PC-3 (cell line): ENCODE data around the gene TREML1. TPM values are rescaled to one million over a fixed set of nuclear protein-coding genes. Genes with fewer than 3 reads are reported as not detected.

ENCODE experiments used
- ATAC-seq: fragments of 200-7000 bp; cut with Tn5 transposase; 2 replicates; pipeline ENCODE4 v1.9.1; 2020; ENCODE audit warnings: mild to moderate bottlenecking, moderate library complexity
- BruUV-seq: library from RNA; stranded (reverse); fragments of 400-500 nt; replicated peaks from 2 replicates; lab custom pipeline; 2021; lab: Mats Ljungman, UMichigan
- CTCF ChIA-PET: fragments of 300-600 bp; sonication (Branson Sonifier 250); formaldehyde crosslinking; loops from one replicate; lab custom pipeline; 2022; ENCODE audit warnings: antibody characterized with exemption; lab: Charles Lee
- POLR2A ChIA-PET: fragments of 300-600 bp; sonication (Branson Sonifier 250); formaldehyde crosslinking; loops from one replicate; lab custom pipeline; 2022; ENCODE audit warnings: antibody characterized with exemption; ENCODE audit not compliant: unreplicated experiment; lab: Charles Lee
- DNase-seq: peaks from one replicate; pipeline ENCODE4 v3.0.0-alpha.2; 2015
- H2AFZ ChIP-seq: fragments of 300-600 bp; sonication (generic); 2 replicates; pipeline ENCODE4 v1.6.0; 2016; ENCODE audit warnings: antibody characterized with exemption, low read length
- H3F3A ChIP-seq: fragments of 300-600 bp; sonication (generic); one replicate; pipeline ENCODE4 v1.6.0; 2017; ENCODE audit warnings: antibody characterized with exemption, low read length, control low read depth, mild to moderate bottlenecking; ENCODE audit not compliant: unreplicated experiment
- H3K27ac ChIP-seq: fragments of 300-600 bp; sonication (generic); 2 replicates; pipeline ENCODE4 v1.5.1; 2016; ENCODE audit warnings: mild to moderate bottlenecking, low read length
- H3K27me3 ChIP-seq: fragments of 300-600 bp; sonication (generic); 2 replicates; pipeline ENCODE4 v1.6.1; 2016; ENCODE audit warnings: low read length, mixed read lengths
- H3K36me3 ChIP-seq: fragments of 300-600 bp; sonication (generic); 2 replicates; pipeline ENCODE4 v1.6.1; 2016; ENCODE audit warnings: low read depth, mixed run types, low read length, mixed read lengths
- H3K4me1 ChIP-seq: fragments of 300-600 bp; sonication (generic); 2 replicates; pipeline ENCODE4 v1.5.1; 2016; ENCODE audit warnings: low read length; ENCODE audit not compliant: insufficient read depth
- H3K4me2 ChIP-seq: fragments of 300-600 bp; sonication (generic); 2 replicates; pipeline ENCODE4 v1.6.0; 2016; ENCODE audit warnings: low read length
- H3K4me3 ChIP-seq: fragments of 300-600 bp; sonication (generic); 2 replicates; pipeline ENCODE4 v1.5.1; 2016; ENCODE audit warnings: mild to moderate bottlenecking, low read length, mixed read lengths
- H3K79me2 ChIP-seq: fragments of 300-600 bp; sonication (generic); 2 replicates; pipeline ENCODE4 v1.6.1; 2017; ENCODE audit warnings: low read length, mixed read lengths
- H3K9ac ChIP-seq: fragments of 300-600 bp; sonication (generic); 2 replicates; pipeline ENCODE4 v1.6.0; 2016; ENCODE audit warnings: mild to moderate bottlenecking, low read length
- H3K9me2 ChIP-seq: fragments of 300-600 bp; sonication (generic); replicated peaks from 2 replicates; pipeline ENCODE4 v1.6.1; 2016; ENCODE audit warnings: mixed run types, low read length, mixed read lengths
- H3K9me3 ChIP-seq: fragments of 300-600 bp; sonication (generic); 2 replicates; pipeline ENCODE4 v1.6.1; 2016; ENCODE audit warnings: low read length, mixed read lengths
- H4K20me1 ChIP-seq: fragments of 300-600 bp; sonication (generic); 2 replicates; pipeline ENCODE4 v1.6.1; 2016; ENCODE audit warnings: low read length, mixed read lengths
- EZH2 ChIP-seq: fragments of 300-600 bp; sonication (generic); IDR thresholded peaks from one replicate; pipeline ENCODE4 v1.6.1; 2017; ENCODE audit warnings: antibody characterized with exemption, mild to moderate bottlenecking, low read length; ENCODE audit not compliant: unreplicated experiment
- EZH2phosphoT487 ChIP-seq: fragments of 300-600 bp; sonication (generic); IDR thresholded peaks from 2 replicates; pipeline ENCODE4 v1.6.1; 2018; ENCODE audit warnings: mild to moderate bottlenecking, antibody characterized with exemption, low read length, borderline replicate concordance
- intact Hi-C: fragments of 100-400 bp; cut with micrococcal nuclease; formaldehyde crosslinking; loops from 2 replicates; pipeline ENCODE4 v1.9.0; 2023
- total RNA-seq: library from RNA; depleted of rRNA; stranded (reverse); fragments of >200 nt; gene quantifications from 2 replicates; pipeline ENCODE4 v1.2.3, GENCODE V29; 2014
- TF ChIP-seq, protein P1 (sequence below): fragments of 300-600 bp; sonication (generic); conservative IDR thresholded peaks from 2 replicates; pipeline ENCODE4 v1.5.1; 2017; ENCODE audit warnings: antibody characterized with exemption, low read depth, mild to moderate bottlenecking, low read length

TREML1 gene
- total RNA-seq, 1 experiment from 2014 or later, result not detected

- H3K27ac ChIP-seq, result no peak overlapping the region
- no peak overlapping the region for H2AFZ ChIP-seq
- DNase-seq, result no peak
- H3K4me1 ChIP-seq, result no peaks in the 10 kb centered on the region
- TF ChIP-seq EZH2phosphoT487, result no peak
- no peak for TF ChIP-seq EZH2
- TF ChIP-seq, protein P1, sequence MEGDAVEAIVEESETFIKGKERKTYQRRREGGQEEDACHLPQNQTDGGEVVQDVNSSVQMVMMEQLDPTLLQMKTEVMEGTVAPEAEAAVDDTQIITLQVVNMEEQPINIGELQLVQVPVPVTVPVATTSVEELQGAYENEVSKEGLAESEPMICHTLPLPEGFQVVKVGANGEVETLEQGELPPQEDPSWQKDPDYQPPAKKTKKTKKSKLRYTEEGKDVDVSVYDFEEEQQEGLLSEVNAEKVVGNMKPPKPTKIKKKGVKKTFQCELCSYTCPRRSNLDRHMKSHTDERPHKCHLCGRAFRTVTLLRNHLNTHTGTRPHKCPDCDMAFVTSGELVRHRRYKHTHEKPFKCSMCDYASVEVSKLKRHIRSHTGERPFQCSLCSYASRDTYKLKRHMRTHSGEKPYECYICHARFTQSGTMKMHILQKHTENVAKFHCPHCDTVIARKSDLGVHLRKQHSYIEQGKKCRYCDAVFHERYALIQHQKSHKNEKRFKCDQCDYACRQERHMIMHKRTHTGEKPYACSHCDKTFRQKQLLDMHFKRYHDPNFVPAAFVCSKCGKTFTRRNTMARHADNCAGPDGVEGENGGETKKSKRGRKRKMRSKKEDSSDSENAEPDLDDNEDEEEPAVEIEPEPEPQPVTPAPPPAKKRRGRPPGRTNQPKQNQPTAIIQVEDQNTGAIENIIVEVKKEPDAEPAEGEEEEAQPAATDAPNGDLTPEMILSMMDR, result no peak
- H3K4me3 ChIP-seq, result no peak overlapping the region
- no peaks in the 10 kb centered on the region for H3K9me2 ChIP-seq
- no TSS peak for BruUV-seq
- no peaks in the 10 kb centered on the region for H3K9me3 ChIP-seq
- H3K4me2 ChIP-seq, result no peak overlapping the region
- H3K79me2 ChIP-seq, result no peaks in the 10 kb centered on the region
- POLR2A ChIA-PET, result no interaction called here
- no peak for ATAC-seq
- H3F3A ChIP-seq, result no peaks in the 10 kb centered on the region
- H3K27me3 ChIP-seq, result peaks cover 10% of the 10 kb centered on the region; the same call in 1 of the 2 replicates
- H3K9ac ChIP-seq, result no peak overlapping the region
- intact Hi-C loops, result no loop called here
- H3K36me3 ChIP-seq, result no peaks in the 10 kb centered on the region
- CTCF ChIA-PET, result no interaction called here
- H4K20me1 ChIP-seq, result no peaks in the 10 kb centered on the region
These were observed 7.9 kb upstream of the TREML1 start for GRCh38 chr6:41161851-41162552.

DNA sequence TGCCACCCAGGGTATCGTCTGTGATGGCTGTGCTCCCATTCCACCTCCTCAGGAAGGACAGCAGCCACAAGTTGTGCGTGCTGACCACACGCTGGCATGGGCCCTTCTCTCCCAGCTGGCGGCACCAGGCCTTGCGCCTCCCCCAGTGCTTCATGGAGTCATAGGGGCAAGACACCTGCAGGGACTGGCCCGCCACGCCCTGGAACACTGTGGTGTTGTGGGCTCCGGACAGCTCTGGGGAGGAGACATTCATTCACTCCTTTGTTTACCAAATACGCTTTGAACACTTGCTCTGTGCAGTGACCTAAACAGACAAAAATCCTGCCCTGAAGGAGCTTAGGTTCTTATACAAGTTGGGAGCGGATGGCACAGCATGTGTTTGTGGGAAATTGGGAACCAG is 7.2 kb upstream of the TREML1 start:
- intact Hi-C loops, result no loop called here
- Histone ChIP-seq H3K27ac (no peak overlapping the region), H3F3A (no peaks in the 10 kb centered on the region), H3K9ac (no peak overlapping the region), H3K27me3 (peaks cover 15% of the 10 kb centered on the region; the same call in 1 of the 2 replicates), H3K36me3 (no peaks in the 10 kb centered on the region), H3K4me2 (no peak overlapping the region), H3K4me3 (no peak overlapping the region), H4K20me1 (no peaks in the 10 kb centered on the region), H3K79me2 (no peaks in the 10 kb centered on the region), H3K9me2 (no peaks in the 10 kb centered on the region), H2AFZ (no peak overlapping the region), H3K4me1 (no peaks in the 10 kb centered on the region), H3K9me3 (no peaks in the 10 kb centered on the region)
- TF ChIP-seq EZH2 (no peak), EZH2phosphoT487 (no peak)
- TF ChIP-seq, protein P1, result no peak
- no peak for DNase-seq
- no peak for ATAC-seq
- ChIA-PET POLR2A (no interaction called here), CTCF (no interaction called here)
- BruUV-seq, result no TSS peak

DNA sequence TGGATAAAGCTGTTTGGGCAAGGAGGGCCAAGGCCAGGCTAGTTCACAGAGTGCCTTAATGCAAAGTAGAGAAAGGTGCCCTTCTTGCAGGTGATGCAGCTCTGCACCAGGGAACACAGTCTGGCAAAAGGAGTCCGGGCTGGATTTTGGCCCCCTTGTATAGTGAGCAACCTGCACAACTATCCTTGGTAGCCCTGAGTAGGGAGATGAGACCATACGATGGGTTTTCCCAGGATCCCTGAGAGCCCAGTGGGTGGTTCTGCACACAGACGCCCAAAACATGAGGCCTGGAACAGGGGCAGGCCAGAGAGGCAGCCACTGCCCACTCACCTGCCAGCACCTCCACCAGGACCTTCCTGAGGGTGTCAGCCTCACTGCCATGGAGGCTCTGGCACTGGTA is 6.8 kb upstream of the TREML1 start:
- Histone ChIP-seq H3K4me3 (no peak overlapping the region), H3K9me3 (no peaks in the 10 kb centered on the region), H3K36me3 (no peaks in the 10 kb centered on the region), H3K27me3 (peaks cover 16% of the 10 kb centered on the region; the same call in 1 of the 2 replicates), H4K20me1 (no peaks in the 10 kb centered on the region), H3K4me2 (no peak overlapping the region), H3K27ac (no peak overlapping the region), H3K4me1 (no peaks in the 10 kb centered on the region), H3K9ac (no peak overlapping the region), H3F3A (no peaks in the 10 kb centered on the region), H2AFZ (no peak overlapping the region), H3K9me2 (no peaks in the 10 kb centered on the region), H3K79me2 (no peaks in the 10 kb centered on the region)
- no peak for TF ChIP-seq EZH2
- TF ChIP-seq EZH2phosphoT487, result no peak
- TF ChIP-seq, protein P1, result no peak
- ChIA-PET POLR2A (no interaction called here), CTCF (no interaction called here)
- BruUV-seq, result no TSS peak
- ATAC-seq (no peak), DNase-seq (no peak)
- intact Hi-C loops, result no loop called here
